Measurements from ENCODE around the gene TSPEAR. TPM values are rescaled to one million over a fixed set of nuclear protein-coding genes. Genes with fewer than 3 reads are reported as not detected.
A peak's percentile ranks its signal among the peaks of the same experiment; 100 is the strongest.
"Not testable (repeated sequence)": the region's sequence is repeated elsewhere in the genome, so short reads cannot be mapped to it uniquely, and the experiment has no call there.

TSPEAR gene
- total RNA-seq, 2 experiments from 2014 or later: not detected

DNA sequence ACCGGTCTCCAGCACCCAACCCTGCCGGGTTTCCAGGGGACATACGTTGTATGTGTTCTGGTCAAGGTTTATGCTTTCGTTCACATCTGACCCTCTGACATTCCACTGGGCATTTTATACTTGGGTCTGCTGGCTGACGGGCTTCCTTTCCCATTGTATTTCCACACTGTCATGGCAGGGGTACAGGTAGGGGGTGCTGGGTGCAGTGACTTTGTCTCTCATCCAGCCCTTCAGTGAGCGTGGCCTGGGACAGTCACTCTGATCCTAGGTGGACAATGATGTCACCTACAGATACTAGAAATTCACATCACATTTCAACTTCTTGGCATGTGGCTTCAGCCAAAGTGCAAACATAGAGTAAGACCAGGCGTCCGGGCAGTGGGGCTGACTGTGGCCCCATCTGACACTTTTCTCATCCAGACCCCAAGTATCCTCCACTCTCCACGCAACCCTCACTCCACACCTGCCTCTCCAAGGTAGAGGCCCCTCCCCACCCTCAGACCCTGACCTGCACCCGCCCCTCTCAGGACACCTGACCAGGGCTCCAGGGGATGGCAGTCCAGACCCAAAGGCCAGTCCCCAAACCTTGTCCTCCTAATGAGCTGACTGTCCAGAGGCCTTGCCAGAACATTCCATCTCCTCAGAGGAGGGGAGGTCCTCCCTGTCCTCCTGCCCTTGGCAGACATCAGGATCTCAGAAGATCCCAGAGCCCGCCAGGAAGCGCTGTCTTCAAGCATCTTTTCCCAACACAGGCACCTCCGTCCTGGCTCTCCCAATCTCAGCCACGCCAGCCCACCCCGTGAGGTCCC is 75.0 kb downstream of the TSPEAR start:
- Mint-ChIP-seq H3K4me3 (no peak overlapping the region), H3K4me1 (no peaks in the 10 kb centered on the region), H3K27me3 (no peaks in the 10 kb centered on the region), H3K36me3 (peaks cover 8% of the 10 kb centered on the region), H3K27ac (no peak overlapping the region), H3K9me3 (peaks cover 19% of the 10 kb centered on the region)
- no peak for DNase-seq

DNA sequence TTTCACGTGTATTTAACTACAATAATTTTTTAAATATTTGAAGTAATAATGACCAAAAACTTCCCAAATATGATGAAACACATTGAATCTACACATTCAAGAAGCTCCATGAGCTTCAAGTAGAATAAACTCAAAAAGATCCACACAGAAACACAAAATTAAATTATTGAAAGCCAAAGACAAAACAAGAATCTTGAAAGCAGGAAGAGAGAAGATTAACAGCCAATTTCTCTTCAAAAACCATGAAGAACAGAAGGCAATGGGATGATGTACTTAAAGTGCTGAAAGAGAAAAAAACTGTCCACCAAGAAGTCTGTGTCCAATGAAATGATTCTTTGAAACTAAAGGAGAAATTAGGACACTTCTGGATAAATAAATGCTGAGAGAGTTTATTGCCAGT is 79.3 kb downstream of the TSPEAR start:
- Mint-ChIP-seq H3K36me3 (peaks cover 21% of the 10 kb centered on the region), H3K9me3 (peaks cover 28% of the 10 kb centered on the region), H3K27ac (no peak overlapping the region), H3K4me1 (peaks cover 20% of the 10 kb centered on the region), H3K4me3 (no peak overlapping the region), H3K27me3 (no peaks in the 10 kb centered on the region)
- DNase-seq: no peak

DNA sequence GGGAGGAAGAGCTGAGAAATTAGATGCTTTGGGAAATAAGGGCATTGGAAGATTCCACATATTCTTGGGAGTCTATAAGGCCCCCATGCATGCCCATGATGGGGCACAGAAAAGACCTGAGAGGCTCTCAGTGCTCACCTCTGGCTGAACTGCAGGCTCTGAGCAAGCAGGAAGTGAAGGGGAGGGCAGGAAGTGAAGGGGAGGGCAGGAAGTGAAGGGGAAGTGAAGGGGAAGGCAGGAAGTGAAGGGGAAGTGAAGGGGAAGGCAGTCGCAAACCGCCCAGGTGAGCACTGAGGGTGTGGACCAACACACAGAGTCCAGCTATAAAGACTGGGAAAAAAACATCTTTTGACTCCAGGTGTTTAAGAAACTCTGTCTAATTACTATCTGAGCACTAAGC is 80.9 kb downstream of the TSPEAR start:
- no peak for DNase-seq
- peaks cover 22% of the 10 kb centered on the region for H3K4me1 Mint-ChIP-seq
- H3K4me3 Mint-ChIP-seq: no peak overlapping the region
- peaks cover 21% of the 10 kb centered on the region for H3K36me3 Mint-ChIP-seq
- no peaks in the 10 kb centered on the region for H3K27me3 Mint-ChIP-seq
- peak overlapping the region; percentile 63 for H3K27ac Mint-ChIP-seq
- H3K9me3 Mint-ChIP-seq: peaks cover 28% of the 10 kb centered on the region

DNA sequence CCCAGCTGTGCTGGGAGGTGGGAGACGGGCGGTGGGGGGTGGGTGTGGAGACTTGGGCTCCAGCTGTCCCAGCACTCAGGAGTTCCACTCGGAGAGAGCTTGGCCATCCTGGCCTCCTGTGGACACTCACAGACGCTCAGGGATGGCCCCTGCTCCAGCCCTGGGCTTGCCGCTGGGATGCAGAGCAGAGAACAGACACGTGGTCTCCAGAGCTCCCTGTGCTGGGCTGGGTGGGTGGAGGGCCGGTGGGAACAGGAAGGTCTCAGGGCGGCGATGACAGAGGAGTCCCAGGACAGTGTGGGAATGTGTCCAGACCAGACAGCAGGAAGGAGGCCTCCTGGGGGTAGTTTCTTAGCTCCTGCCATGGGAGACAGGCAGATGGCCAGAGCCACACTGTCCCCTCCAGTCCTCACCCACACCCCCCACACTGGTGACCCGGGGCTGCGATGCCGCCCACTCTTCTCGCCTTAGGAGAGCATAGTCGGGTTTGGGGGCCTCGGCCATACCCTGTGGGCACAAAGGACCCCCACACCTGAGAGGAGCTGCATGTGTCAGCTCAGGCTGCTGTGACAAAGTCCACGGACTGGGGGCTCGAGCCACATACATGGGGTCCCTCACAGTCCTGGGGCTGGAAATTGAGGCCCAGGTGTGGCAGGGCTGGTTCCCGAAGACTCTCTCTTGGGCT is 82.5 kb downstream of the TSPEAR start:
- no peak overlapping the region for H3K4me3 Mint-ChIP-seq
- H3K4me1 Mint-ChIP-seq: peaks cover 22% of the 10 kb centered on the region
- H3K36me3 Mint-ChIP-seq: peaks cover 29% of the 10 kb centered on the region
- DNase-seq: no peak
- peaks cover 40% of the 10 kb centered on the region for H3K9me3 Mint-ChIP-seq
- no peak overlapping the region for H3K27ac Mint-ChIP-seq
- H3K27me3 Mint-ChIP-seq: no peaks in the 10 kb centered on the region

DNA sequence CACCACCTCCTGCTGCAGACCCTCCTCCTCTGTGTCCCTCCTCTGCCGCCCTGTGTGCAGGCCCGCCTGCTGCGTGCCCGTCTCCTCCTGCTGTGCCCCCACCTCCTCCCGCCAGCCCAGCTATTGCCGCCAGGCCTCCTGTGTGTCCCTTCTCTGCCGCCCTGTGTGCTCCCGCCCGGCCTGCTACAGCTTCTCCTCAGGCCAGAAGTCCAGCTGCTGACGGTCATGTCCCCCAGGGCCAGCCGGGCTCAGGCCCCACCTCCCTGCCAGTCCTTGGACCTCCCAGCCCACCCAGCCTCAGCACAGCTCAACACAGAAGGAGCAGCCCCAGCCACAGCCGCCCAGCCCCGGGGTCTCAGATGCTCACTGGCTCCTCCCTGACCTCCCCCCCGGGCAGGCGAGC is 83.5 kb downstream of the TSPEAR start:
- Mint-ChIP-seq H3K4me1 (peaks cover 22% of the 10 kb centered on the region), H3K36me3 (peaks cover 30% of the 10 kb centered on the region), H3K9me3 (peaks cover 40% of the 10 kb centered on the region)
- not testable (repeated sequence) for H3K4me3 Mint-ChIP-seq, DNase-seq, H3K27ac Mint-ChIP-seq, H3K27me3 Mint-ChIP-seq

DNA sequence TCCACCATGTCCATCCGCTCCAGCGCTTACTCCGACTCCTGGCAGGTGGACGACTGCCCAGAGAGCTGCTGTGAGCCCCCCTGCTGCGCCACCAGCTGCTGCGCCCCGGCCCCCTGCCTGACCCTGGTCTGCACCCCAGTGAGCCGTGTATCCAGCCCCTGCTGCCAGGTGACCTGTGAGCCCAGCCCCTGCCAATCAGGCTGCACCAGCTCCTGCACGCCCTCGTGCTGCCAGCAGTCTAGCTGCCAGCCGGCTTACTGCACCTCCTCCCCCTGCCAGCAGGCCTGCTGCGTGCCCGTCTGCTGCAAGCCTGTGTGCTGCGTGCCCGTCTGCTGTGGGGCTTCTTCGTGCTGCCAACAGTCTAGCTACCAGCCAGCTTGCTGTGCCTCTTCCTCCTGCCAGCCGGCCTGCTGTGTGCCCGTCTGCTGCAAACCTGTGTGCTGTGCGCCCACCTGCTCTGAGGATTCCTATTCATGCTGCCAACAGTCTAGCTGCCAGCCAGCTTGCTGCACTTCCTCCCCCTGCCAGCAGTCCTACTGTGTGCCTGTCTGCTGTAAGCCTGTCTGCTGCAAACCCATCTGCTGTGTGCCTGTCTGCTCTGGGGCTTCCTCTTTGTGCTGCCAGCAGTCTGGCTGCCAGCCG is 84.1 kb downstream of the TSPEAR start:
- H3K4me3 Mint-ChIP-seq, H3K27me3 Mint-ChIP-seq, H3K27ac Mint-ChIP-seq, DNase-seq: not testable (repeated sequence)
- Mint-ChIP-seq H3K36me3 (peaks cover 30% of the 10 kb centered on the region), H3K9me3 (peaks cover 39% of the 10 kb centered on the region), H3K4me1 (peaks cover 22% of the 10 kb centered on the region)

DNA sequence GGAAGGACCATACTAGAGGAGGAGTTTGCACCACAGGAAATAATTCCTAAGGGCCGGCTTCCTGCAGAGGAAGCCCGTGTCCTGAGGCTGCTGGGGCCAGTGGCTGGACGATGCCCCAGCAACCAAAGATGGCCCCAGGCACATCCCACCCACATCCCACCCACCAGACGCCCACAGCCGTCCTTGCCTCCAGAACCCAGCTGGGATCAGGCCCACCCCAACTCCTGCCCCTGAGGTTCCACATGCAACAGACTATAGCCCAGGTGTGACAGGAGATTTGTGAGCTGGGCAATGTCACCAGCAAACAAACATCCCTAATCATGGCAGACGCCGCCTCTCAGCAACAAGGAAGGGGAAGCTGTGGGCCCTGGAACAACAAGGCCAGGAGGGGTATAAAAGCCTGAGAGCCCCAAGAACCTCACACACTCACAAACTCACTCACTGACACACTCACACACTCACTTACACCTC is 84.7 kb downstream of the TSPEAR start, which contains the start of gene KRTAP10-9:
KRTAP10-9 (plus strand) TSS at position 421 of the 471 bp plus-strand sequence. CDS start 79 bp downstream, outside the sequence.
- H3K27me3 Mint-ChIP-seq: no peaks in the 10 kb centered on the region
- DNase-seq: no peak
- peaks cover 36% of the 10 kb centered on the region for H3K9me3 Mint-ChIP-seq
- peaks cover 22% of the 10 kb centered on the region for H3K4me1 Mint-ChIP-seq
- H3K4me3 Mint-ChIP-seq: no peak within 1 kb of the TSS
- H3K36me3 Mint-ChIP-seq: peaks cover 29% of the 10 kb centered on the region
- no peak within 1 kb of the TSS for H3K27ac Mint-ChIP-seq

DNA sequence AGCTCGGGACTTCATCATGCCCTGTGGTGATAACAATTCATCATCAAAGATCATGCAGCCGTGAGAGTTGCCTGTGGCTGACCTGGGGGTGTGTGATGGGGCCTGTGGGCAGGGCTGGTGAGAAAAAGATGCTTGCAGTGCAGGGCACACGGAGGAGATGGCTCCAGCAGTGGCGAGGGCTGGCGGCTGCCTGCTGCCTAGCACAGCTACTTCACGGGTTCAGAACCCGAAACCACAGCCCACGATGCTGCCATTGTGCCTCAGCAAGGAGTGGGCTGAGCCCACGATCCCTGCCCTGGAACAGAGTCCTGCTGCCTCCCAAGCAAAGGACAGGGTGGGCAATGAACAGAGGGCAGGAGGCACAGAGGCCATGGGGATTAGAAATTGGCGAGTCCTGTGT is 85.1 kb downstream of the TSPEAR start:
- Mint-ChIP-seq H3K27ac (no peak overlapping the region), H3K4me1 (peaks cover 22% of the 10 kb centered on the region), H3K27me3 (no peaks in the 10 kb centered on the region), H3K9me3 (peaks cover 34% of the 10 kb centered on the region), H3K36me3 (peaks cover 27% of the 10 kb centered on the region), H3K4me3 (no peak overlapping the region)
- DNase-seq: no peak

DNA sequence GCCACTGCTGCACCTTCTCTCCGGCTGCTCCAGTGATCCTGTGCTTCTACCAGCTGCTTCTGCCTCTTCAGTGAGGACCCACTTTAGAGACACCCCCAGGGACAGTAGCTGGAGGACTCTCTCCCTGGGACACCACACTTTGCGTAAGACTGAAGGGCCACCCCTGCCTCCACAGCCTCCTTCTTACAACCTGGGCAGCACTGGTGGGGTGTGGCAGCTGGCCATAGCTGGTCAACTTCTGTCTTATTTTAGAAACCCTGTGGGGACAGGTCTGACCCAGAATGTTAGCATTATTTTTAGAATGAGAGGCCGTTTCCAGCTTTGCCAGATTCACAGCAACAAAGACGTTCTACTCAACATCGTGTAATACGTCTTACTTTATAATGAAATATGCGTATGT is 85.6 kb downstream of the TSPEAR start:
- peaks cover 32% of the 10 kb centered on the region for H3K9me3 Mint-ChIP-seq
- peaks cover 22% of the 10 kb centered on the region for H3K4me1 Mint-ChIP-seq
- DNase-seq: no peak
- H3K4me3 Mint-ChIP-seq: no peak overlapping the region
- H3K36me3 Mint-ChIP-seq: peaks cover 24% of the 10 kb centered on the region
- H3K27ac Mint-ChIP-seq: no peak overlapping the region
- H3K27me3 Mint-ChIP-seq: no peaks in the 10 kb centered on the region

DNA sequence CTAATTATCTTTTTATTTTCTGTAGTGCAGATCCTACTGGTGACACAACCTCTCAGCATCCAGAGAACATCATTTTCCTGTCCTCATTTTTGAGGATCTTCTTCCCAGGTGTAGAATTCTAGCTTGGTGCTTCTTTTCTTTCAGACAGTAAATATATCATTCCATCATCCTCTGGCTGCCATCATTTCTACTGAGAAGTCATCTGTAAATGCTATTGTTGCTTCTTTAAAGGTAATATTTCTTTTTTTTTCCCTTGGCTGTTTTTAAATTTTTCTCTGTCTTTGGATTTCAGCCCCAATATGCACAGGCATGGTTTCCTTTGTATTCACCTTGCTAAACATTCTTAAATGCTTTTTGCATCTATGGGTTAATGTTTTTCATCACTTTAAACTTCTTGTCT is 87.8 kb downstream of the TSPEAR start:
- Mint-ChIP-seq H3K9me3 (peaks cover 41% of the 10 kb centered on the region), H3K4me3 (no peak overlapping the region)

DNA sequence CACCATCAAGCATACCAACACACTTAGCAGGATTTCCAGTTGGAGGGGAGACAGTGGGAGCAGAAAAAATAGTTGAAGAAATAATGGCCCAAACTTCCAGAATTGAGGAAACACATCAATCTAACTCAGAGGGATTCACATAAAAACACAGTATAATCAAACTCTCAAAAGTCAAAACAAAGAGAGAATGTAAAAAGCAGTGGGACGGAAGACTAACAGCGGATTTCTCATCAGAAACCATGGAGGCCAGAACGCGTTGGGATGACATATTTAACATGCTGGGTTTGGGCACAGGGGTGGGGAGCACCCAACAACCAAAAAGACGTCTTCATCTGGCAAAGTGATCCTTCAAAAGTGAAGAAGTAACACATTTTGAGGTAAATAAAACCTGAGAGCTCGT is 91.5 kb downstream of the TSPEAR start:
- H3K27ac Mint-ChIP-seq: no peak overlapping the region
- DNase-seq: no peak
- peaks cover 24% of the 10 kb centered on the region for H3K4me1 Mint-ChIP-seq
- H3K4me3 Mint-ChIP-seq: no peak overlapping the region
- no peaks in the 10 kb centered on the region for H3K27me3 Mint-ChIP-seq
- peaks cover 43% of the 10 kb centered on the region for H3K9me3 Mint-ChIP-seq
- H3K36me3 Mint-ChIP-seq: peaks cover 35% of the 10 kb centered on the region

More for the DNA sequence above, 87.8 kb downstream of the TSPEAR start:
- Mint-ChIP-seq H3K27ac (no peak overlapping the region), H3K4me1 (peaks cover 16% of the 10 kb centered on the region), H3K27me3 (no peaks in the 10 kb centered on the region), H3K36me3 (peaks cover 32% of the 10 kb centered on the region)
- DNase-seq: no peak

DNA sequence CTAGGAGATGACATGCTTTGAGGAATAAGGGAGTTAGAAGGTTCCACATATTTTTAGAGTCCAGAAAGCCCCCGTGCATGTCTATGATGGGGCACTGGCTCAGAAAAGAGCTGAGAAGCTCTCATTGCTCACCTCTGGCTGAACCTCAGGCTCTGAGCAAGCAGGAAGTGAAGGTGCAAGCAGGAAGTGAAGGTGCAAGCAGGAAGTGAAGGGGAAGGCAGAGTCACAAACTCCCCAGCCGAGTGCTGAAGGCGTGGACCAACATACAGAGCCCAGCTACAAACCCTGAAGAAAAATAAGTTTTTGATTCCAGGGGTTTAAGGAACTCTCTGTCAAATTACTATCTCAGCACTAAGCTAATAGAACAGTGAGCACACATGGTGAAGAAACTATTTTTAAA is 92.5 kb downstream of the TSPEAR start:
- peak; percentile 36 for DNase-seq
- peak overlapping the region; percentile 88 for H3K27ac Mint-ChIP-seq
- H3K36me3 Mint-ChIP-seq: peaks cover 27% of the 10 kb centered on the region
- peaks cover 24% of the 10 kb centered on the region for H3K4me1 Mint-ChIP-seq
- H3K4me3 Mint-ChIP-seq: peak overlapping the region; percentile 29
- H3K9me3 Mint-ChIP-seq: peaks cover 34% of the 10 kb centered on the region
- no peaks in the 10 kb centered on the region for H3K27me3 Mint-ChIP-seq

DNA sequence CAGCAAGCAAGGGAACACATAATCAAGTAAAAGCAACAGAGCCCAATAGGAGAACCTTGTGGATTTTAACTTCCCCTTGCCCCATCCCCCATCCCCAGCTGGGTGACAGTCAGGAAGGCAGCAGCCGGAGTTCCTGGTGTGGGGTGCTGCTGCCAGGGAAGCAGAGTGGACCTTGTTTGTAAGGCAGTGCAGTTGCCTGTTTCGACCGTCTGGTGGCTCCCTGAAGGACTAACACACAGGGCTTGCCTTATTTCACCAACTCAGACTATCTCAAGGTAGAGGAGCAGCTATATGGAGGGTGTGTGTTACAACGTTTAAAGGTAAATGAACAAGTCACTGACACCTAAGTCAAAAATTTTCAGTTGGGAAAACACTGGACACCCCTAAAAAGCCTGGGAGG is 92.9 kb downstream of the TSPEAR start:
- Mint-ChIP-seq H3K27ac (peak overlapping the region; percentile 88), H3K4me3 (peak overlapping the region; percentile 12), H3K27me3 (no peaks in the 10 kb centered on the region), H3K36me3 (peaks cover 26% of the 10 kb centered on the region), H3K4me1 (peaks cover 24% of the 10 kb centered on the region), H3K9me3 (peaks cover 30% of the 10 kb centered on the region)
- no peak for DNase-seq

DNA sequence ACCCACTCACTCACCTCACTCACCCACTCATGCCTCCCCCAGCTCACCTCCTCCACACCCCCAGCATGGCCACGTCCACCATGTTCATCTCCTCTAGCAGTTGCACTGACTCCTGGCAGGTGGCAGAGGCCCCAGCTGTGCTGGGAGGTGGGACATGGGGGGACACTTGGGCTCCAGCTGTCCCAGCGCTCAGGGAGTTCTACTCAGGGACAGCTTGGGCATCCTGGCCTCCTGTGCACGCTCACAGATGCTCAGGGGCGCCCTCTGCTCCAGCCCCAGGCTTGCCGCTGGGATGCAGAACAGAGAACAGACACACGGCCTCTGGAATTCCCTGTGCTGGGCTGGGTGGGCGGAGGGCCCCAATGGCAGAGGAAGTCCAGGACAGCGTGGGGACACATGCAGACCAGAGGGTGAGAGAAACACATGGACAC is 94.3 kb downstream of the TSPEAR start:
- Mint-ChIP-seq H3K4me1 (peaks cover 24% of the 10 kb centered on the region), H3K27ac (no peak overlapping the region), H3K27me3 (no peaks in the 10 kb centered on the region), H3K4me3 (no peak overlapping the region), H3K36me3 (peaks cover 24% of the 10 kb centered on the region), H3K9me3 (peaks cover 27% of the 10 kb centered on the region)
- DNase-seq: no peak

DNA sequence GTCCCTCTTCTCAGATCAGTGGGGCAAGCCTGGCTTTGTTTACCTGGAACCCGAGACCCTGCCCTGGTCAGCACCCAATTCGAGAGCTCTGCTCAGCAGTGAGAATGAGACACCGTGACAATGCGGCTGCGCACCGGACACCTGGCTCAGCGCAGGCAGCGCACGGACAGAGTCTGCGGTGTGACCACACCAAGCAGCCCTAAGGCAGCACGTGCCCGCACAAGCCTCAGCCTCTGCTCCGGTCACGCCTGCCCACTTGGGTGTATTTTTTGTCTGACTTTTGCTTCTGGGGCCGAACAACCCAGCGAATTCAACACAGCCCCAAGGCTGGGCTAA is 94.8 kb downstream of the TSPEAR start:
- Mint-ChIP-seq H3K9me3 (peaks cover 26% of the 10 kb centered on the region), H3K27me3 (no peaks in the 10 kb centered on the region), H3K36me3 (peaks cover 24% of the 10 kb centered on the region), H3K4me1 (peaks cover 24% of the 10 kb centered on the region), H3K27ac (no peak overlapping the region), H3K4me3 (no peak overlapping the region)
- no peak for DNase-seq
